Sigmoid colon (tissue), 3 donors: ENCODE results near the gene TOGARAM2.

Experiments used
- CTCF ChIP-seq, 4 experiments: fragments of 450-650 bp in 3 of 4; fragments of 200-600 bp in 1 of 4; IDR thresholded peaks; one replicate each; pipeline ENCODE4 v1.5.1; 2016 to 2019; ENCODE audit warnings: antibody characterized with exemption in 4 of 4, mild to moderate bottlenecking in 3 of 4, moderate library complexity in 2 of 4
- POLR2A ChIP-seq, 2 donors: fragments of 450-650 bp; IDR thresholded peaks; one replicate each; pipeline ENCODE4 v1.6.1; 2016; ENCODE audit warnings: antibody characterized with exemption in 2 of 2, mild to moderate bottlenecking in 2 of 2, moderate library complexity in 2 of 2

DNA sequence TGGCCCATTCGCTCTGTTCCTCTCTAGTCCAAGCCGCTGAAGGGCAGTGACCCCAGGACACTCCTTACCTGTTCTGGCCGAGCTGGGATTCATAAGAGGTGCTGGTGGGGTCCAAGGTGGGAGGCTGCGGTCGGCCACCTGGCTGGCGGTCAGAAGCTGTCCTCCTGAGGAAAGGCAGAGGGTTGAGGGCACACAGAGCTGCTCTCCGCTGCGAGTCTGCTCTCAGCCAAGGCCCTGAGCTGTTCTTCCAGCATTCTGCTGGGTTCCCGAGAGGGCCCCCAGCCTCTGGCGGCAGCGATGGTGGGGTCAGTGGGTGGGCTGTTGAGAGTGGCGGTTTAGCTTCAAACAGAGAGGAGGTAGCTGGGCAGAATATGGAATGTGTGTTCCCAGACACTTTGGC, 89.4 kb downstream of the TOGARAM2 start:
- no peak for TF ChIP-seq POLR2A (IDR thresholded peaks at IDR 0.05)
- no peak for TF ChIP-seq CTCF (IDR thresholded peaks at IDR 0.05)
